GM18870 (cell line): Measurements from ENCODE around the gene MOB3A.
A peak's percentile ranks its signal among the peaks of the same experiment; 100 is the strongest.

Experiments used
- ATAC-seq: cut with Tn5 transposase; IDR thresholded peaks from one replicate; pipeline ENCODE4 v1.9.1; 2021; ENCODE audit warnings: moderate library complexity; ENCODE audit not compliant: unreplicated experiment

MOB3A gene

GRCh38 chr19:2083174-2083854 lies 12.8 kb downstream of the MOB3A start:
- no peak for ATAC-seq

DNA sequence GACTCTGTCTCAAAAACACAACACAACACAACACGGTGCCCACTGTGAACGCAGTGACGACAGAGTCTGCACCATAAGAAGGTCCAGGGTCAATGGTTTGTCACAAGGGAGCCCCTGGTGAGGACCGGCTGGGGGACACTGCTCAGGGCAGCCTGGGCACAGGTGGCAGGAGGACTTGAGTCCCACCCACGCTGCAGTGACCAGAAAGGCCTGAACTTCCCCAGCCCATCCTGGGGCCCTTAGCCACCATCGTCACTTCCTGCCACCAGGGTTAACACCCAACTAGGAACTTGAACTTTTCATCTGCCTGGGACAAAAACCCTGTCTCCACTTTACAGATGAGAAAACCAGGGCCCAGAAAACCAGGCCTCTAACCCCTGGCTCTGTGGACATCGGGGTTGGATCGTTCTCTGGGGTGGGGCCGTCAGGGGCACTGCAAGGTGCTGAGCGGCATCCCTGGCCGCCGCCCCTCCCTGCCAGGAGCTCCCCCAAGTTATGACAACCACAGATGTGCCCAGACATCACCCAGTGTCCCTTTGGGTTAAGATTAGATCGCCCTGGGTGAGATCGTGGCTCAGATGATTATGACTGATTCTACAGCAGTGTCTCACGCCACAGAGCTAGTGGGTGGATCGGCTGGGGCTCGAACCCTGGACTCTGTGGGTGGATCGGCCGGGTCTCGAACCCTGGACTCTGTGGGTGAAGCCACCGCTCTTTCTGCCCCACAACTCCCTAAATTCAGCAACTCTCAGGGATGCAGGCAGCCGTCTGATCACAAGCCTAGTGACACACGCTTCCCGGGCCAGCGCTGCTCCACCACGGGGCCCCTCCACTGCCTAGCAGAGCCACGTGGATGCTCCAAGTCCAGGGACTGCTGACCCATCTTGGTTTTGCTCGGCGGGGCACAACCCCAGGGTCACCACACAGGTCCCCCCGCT lies 14.0 kb downstream of the MOB3A start:
- no peak for ATAC-seq

DNA sequence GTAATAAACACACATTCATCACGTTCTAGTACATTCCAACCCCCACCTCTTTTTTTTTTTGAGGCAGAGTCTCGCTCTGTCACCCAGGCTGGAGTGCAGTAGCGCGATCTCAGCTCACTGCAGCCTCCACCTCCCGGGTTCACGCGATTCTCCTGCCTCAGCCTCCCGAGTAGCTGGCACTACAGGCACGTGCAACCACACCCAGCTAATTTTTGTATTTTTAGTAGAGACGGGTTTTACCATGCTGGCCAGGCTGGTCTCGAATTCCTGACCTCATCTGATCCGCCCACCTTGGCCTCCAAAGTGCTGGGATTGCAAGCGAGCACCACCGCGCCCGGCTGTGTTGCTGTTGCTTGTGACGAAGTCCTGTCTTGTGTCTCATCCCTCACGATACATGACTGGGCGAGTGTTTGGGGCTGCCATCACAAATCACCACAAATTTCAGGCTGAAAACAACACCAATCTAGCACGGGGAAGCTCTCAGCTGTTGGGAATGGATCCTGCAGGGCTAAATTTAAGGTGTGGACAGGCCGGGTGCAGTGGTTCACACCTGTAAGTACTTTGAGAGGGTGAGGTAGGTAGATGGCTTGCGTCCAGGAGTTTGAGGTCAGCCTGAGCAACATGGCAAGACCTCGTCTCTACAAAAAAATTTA lies 15.7 kb downstream of the MOB3A start:
- no peak for ATAC-seq

GRCh38 chr19:2079865-2080301 lies 16.2 kb downstream of the MOB3A start:
- ATAC-seq, result no peak

DNA sequence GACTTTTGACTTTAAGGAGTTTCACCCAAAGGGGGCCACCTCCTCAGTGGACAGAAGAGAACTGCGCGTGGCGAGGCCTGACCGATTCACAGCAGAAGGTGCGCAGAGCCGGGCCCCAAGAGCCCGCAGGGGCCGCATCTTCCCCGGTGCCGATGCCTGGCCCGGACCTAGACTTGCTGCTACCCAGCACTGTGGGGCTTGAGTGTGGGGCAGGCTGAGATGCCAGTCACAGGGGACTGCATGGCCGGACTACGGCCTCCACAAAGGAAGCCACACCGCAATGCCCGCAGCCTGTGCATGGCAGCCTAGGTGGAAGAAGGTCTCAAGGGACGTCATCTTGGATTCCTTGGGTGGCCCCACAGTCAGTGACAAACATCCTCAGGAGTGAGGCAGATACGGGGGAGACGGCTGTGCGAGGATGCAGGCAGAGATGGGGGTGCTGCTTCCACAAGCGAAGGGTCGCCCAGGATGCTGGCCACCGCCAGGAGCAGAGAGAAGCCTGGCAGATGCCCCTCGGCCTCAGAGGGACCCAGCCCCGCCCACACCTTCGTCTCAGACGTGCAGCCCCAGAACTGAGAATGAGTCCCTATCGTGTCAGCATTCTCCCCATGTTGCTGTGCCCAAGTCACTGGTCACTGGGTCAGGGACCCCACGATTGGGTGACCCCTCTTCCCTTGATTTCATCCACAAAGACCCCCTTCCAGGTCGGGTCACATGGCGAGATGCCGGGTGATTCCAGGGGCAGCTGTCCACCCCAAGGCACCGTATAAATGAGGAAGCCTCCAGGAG lies 16.9 kb downstream of the MOB3A start:
- no peak for ATAC-seq

GRCh38 chr19:2077833-2078619 lies 18.1 kb downstream of the MOB3A start:
- ATAC-seq, result no peak

- no peak for ATAC-seq
Measured at GRCh38 chr19:2077398-2077797, 18.7 kb downstream of the MOB3A start.

DNA sequence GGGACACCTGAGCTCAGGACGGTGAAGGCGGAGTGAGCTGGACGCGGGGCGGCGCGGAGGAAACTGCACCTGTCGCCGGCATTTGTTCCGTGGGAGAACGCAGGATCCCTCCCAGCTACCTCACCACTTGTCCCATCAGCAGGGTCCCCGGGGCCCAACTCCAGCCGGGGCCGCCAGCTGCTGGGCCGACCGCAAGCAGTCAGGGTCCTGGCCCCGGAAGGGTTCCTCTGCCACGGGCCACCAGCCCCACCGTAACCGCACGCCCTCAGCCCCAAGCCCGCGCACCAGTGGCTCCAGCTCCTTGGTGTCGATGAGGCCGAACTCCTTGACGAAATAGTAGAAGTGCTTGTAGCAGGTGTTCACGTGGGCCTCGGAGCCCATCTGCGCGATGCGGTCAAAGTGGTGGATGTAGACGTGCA lies 19.6 kb downstream of the MOB3A start:
- no peak for ATAC-seq

DNA sequence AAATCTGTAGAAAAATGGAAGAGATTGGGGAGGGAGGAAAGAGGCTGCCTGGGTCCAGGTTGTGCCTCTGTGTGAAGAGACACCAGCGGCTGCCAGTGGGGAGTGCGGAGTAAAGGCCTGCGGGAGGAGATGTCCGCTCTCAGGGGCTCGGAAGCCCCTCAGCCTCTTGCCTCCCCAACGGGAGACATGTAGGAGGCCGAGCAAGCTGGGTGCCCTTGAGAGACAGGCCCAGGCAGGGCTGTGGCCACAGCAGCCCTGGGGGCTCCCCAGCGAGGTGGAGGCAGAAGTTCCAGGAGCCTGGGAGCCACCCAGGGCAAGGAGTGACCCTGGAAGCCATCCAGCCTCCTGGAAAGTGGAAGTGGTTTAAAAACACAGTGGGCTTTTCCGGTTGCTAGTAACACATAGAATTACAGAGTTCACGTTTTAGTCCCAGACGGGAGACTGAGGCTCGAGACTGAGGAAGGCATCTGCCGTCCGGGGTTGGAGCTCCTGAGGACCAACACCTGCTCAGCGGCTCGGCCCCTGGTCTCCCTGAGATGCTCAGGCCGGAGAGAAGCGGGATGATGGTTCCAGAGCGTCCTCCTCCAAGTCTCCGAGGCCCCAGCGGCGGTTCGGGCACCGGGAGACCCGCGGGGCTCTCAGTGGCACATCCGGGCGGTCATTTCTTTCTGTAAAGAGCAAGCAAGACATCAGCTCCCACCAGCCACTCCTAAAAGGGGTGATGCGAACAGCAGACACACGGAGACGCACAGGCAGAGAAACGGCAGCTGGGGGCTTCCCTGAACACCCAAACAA lies 23.2 kb downstream of the MOB3A start:
- ATAC-seq, result no peak

- ATAC-seq, result no peak
Measured at GRCh38 chr19:2070986-2071673, 25.0 kb downstream of the MOB3A start.

DNA sequence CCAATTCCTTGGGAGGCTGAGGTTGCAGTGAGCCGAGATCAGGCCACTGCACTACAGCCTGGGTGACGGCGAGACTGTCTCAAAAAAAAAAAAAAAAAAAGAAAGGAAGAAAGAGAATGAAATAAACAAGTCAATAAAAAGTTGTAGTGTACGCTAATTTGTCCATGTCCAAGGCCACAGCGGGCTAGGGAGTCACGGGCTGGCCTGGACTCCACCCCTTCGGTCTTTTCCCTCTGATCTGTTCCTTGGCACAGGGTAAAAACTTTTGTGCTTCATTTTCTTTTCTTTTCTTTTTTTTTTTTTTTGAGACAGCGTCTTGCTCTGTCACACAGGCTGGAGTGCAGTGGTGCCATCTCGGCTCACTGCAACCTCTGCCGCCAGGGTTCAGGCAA lies 25.7 kb downstream of the MOB3A start:
- ATAC-seq, result no peak

DNA sequence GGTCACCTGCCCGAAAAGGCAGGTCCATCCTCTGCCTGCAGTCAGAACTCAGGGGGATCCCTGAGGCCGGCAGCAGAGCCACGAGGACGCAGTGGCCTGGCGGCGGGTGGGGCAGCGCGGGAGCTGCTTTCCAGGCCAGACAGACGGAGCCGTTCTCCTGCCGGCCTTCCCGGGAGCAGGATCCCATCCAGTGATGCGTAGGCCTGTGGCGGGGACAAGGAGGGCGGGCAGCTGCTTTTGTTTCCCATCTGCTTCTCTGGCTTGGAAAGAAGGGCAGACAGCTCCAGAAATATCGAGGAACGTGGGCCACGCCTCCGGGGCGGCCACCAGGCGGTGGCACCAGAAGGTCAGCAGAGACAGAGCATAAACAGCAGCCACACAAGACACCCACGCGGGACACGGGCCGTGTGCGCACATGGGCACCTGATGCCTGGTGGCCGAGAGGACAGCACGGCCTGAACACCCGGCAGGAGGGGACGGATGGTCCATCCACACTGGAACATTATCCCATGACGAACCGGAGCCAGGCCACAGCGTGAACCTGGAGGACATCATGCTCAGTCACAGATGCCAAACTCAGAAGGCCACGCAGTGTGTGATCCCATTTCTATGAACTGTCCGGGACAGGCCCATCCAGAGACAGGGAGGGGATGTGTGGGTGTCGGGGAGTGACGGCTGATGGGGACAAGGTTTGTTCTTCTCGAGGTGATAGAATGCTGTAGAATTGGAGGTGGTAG lies 31.2 kb downstream of the MOB3A start:
- ATAC-seq, result no peak

DNA sequence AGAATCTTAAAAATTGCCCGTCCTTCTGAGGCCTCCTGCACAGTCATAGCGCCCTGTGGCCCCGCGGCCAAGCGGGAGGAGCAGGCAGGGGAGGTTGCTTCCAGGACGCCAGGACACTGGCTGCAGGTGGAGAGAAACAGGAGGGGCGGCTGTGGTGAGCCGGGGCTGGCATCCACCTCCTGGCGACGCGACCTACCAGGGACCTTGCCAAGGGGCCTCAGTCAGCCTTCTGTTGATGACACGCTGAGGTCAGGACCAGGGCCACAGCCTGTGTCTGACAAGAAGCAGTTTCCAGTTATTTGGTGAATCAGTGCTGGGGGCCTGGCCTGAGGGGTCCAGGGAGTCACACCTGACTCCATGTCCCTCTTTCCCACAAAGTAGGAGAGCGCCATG lies 31.7 kb downstream of the MOB3A start:
- no peak for ATAC-seq

DNA sequence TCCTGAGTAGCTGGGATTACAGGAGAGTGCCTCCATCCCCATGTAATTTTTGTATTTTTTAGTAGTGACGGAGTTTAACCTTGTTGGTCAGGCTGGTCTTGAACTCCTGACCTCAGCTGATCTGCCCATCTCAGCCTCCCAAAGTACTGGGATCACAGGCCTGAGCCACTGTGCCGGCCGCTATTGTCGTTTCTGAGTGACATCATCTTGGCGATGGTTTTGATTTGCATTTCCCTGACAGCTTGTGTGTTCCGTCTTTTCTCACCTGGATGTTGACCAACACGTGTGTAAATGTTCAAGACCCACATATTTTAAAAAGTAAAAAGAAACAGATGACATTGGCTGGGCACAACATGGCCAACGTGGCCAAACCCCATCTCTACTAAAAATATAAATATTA lies 32.3 kb downstream of the MOB3A start:
- no peak for ATAC-seq

- no peak for ATAC-seq
Measured at GRCh38 chr19:2062770-2063169, 33.4 kb downstream of the MOB3A start.

DNA sequence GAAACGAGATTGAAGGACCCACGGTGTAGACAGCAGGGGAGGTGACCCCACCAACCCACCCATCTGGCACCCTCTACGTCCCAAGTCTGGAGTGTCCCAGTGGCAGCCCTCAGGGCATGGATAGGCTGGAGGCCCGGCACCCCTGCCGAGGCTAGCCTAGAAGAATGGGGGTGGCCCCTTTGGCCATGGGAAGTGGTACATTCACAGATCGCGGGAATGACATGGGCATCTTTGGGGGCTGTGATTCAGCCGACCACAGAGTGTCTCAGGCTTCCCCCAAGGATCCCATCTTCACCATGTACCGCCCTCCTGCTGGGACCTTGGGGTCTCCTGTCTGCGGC lies 33.8 kb downstream of the MOB3A start:
- no peak for ATAC-seq

DNA sequence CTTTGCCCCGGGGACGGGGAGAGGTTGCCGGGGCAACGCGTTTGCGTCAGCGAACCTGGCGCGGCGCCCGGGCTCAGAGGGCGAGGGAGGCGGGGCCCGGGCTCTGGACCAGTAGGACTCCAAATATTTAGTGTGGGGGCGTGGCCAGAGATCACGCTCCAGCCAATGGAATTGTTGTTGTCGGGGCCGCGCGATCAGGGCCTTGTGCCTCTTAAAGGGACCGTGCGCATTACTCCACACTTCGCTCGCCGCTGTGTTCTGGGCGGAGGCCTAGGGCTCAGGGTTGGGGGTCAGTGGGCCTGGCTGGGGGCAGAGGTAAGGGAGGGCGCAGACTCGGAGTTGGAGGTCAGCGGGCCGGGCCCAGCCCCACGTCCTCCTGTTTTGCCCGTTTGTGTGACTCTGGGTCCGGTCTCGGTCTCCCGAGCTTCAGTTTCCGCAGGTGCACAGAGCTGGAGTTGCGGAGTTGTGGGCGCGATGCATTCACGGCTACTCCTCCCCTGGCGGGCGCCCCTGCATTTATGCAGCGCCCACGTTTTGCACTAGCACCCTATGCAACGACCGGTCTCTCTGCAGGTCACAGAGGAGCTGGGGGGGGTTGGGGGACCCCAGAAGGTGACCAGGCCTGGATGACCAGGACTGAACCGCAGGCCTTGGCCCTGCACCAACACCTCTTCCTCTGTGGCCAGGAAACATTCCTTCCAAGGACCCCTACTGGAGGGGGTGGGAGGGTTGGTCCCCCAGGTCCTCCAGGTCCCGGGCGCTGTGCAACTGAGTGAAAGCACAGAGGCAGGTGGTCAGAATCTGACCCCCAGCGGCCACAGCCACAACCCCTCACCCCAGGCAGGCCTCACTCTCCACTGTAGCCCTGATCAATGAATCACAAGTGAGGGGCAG lies 34.4 kb downstream of the MOB3A start:
- peak; percentile 75 for ATAC-seq
